ENCODE data around the gene SPAG9.

GRCh38 chr17:50966163-50966666 is 154.5 kb downstream of the SPAG9 start:
- no peak for TF ChIP-seq CTCF (IDR thresholded peaks at IDR 0.05)
- no peak for TF ChIP-seq EZH2 (IDR thresholded peaks at IDR 0.05; ENCODE audit: borderline replicate concordance, insufficient read depth, low read depth, low read length, poor library complexity, severe bottlenecking)

All from B cell (primary cell).